ENCODE results near the gene NGB.

Gene NGB

GRCh38 chr14:77248666-77249065, 22.3 kb downstream of the NGB start:
- Histone ChIP-seq H3K27me3 (ENCODE audit: insufficient read depth, poor library complexity, severe bottlenecking) (no peaks in the 10 kb centered on the region), H3K27ac (replicated peaks) (no peak overlapping the region), H3K4me3 (replicated peaks; ENCODE audit: insufficient read depth, low read length) (no peak overlapping the region)
- TF ChIP-seq POLR2AphosphoS5 (IDR thresholded peaks at IDR 0.05; ENCODE audit: low read depth) = no peak
- TF ChIP-seq SPI1 (IDR thresholded peaks at IDR 0.05; ENCODE audit: borderline replicate concordance, low read depth) = no peak
- TF ChIP-seq, protein P1, sequence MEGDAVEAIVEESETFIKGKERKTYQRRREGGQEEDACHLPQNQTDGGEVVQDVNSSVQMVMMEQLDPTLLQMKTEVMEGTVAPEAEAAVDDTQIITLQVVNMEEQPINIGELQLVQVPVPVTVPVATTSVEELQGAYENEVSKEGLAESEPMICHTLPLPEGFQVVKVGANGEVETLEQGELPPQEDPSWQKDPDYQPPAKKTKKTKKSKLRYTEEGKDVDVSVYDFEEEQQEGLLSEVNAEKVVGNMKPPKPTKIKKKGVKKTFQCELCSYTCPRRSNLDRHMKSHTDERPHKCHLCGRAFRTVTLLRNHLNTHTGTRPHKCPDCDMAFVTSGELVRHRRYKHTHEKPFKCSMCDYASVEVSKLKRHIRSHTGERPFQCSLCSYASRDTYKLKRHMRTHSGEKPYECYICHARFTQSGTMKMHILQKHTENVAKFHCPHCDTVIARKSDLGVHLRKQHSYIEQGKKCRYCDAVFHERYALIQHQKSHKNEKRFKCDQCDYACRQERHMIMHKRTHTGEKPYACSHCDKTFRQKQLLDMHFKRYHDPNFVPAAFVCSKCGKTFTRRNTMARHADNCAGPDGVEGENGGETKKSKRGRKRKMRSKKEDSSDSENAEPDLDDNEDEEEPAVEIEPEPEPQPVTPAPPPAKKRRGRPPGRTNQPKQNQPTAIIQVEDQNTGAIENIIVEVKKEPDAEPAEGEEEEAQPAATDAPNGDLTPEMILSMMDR (IDR thresholded peaks at IDR 0.05; ENCODE audit: insufficient read depth, low read length) = no peak
- no peak for DNase-seq (ENCODE audit: low read depth in 1 of 2, low spot score in 1 of 2)

DNA sequence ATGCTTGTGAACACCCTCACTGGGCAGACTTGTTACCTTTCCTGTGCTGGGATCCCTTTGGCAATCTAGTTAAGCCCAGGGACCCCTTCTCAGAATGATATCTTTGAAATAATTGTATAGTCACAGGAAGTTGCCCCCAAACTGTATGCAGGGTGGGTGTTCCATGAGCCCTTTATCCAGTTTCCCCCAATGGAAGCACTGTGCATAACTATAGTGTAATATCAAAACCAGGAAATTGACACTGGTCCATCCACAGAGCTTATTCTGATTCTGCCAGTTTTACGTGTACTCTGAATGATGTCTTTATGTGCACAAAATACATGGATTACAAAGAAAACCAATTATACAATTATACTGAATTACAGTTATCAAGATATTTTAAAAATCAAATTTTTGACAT, 24.2 kb downstream of the NGB start:
- H3K27ac ChIP-seq (replicated peaks) = no peak overlapping the region
- H3K27me3 ChIP-seq (ENCODE audit: insufficient read depth, poor library complexity, severe bottlenecking) = no peaks in the 10 kb centered on the region
- H3K4me3 ChIP-seq (replicated peaks; ENCODE audit: insufficient read depth, low read length) = no peak overlapping the region
- DNase-seq (ENCODE audit: low read depth in 1 of 2, low spot score in 1 of 2) = no peak
- TF ChIP-seq, protein P1 (IDR thresholded peaks at IDR 0.05; ENCODE audit: insufficient read depth, low read length) = no peak
- TF ChIP-seq SPI1 (IDR thresholded peaks at IDR 0.05; ENCODE audit: borderline replicate concordance, low read depth) = no peak
- no peak for TF ChIP-seq GABPA (IDR thresholded peaks at IDR 0.05; ENCODE audit: low read depth)
- no peak for TF ChIP-seq POLR2AphosphoS5 (IDR thresholded peaks at IDR 0.05; ENCODE audit: low read depth)
- TF ChIP-seq REST (IDR thresholded peaks at IDR 0.05; ENCODE audit: insufficient replicate concordance, low read depth) = no peak

DNA sequence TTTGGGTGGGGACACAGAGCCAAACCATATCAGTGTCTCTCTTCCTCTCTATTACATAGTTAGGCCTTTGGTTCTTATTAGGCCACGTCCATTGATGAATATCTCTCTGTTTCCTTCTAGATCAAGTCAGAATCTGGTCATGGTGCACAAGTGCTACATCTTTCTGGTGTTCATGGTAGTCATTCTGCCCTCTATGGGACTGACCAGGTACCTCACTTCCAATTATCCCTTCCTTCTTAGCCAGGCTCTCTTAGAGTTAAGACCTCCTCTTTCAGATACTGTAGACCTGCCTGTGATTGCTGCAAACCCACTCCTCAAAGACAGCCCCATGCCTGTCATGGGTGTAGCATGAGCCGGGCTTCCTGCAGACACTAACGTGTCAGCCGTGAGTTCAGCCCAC, 25.2 kb downstream of the NGB start:
- TF ChIP-seq POLR2AphosphoS5 (IDR thresholded peaks at IDR 0.05; ENCODE audit: low read depth) = no peak
- TF ChIP-seq, protein P1 (IDR thresholded peaks at IDR 0.05; ENCODE audit: insufficient read depth, low read length) = no peak
- no peak for TF ChIP-seq SPI1 (IDR thresholded peaks at IDR 0.05; ENCODE audit: borderline replicate concordance, low read depth)
- no peak for TF ChIP-seq REST (IDR thresholded peaks at IDR 0.05; ENCODE audit: insufficient replicate concordance, low read depth)
- TF ChIP-seq GABPA (IDR thresholded peaks at IDR 0.05; ENCODE audit: low read depth) = no peak
- Histone ChIP-seq H3K27me3 (ENCODE audit: insufficient read depth, poor library complexity, severe bottlenecking) (no peaks in the 10 kb centered on the region), H3K27ac (replicated peaks) (no peak overlapping the region), H3K4me3 (replicated peaks; ENCODE audit: insufficient read depth, low read length) (no peak overlapping the region)
- DNase-seq (ENCODE audit: low read depth in 1 of 2, low spot score in 1 of 2) = no peak

GRCh38 chr14:77243853-77244252, 27.2 kb downstream of the NGB start:
- Histone ChIP-seq H3K27ac (replicated peaks) (no peak overlapping the region), H3K4me3 (replicated peaks; ENCODE audit: insufficient read depth, low read length) (no peak overlapping the region), H3K27me3 (ENCODE audit: insufficient read depth, poor library complexity, severe bottlenecking) (no peaks in the 10 kb centered on the region)
- peak; percentile 36 to 78 for DNase-seq (ENCODE audit: low read depth in 1 of 2, low spot score in 1 of 2)
- peak; percentile 8 for TF ChIP-seq REST (IDR thresholded peaks at IDR 0.05; ENCODE audit: insufficient replicate concordance, low read depth)
- TF ChIP-seq SPI1 (IDR thresholded peaks at IDR 0.05; ENCODE audit: borderline replicate concordance, low read depth) = peak; percentile 41; the same call in 1 of the 2 replicates
- no peak for TF ChIP-seq POLR2AphosphoS5 (IDR thresholded peaks at IDR 0.05; ENCODE audit: low read depth)
